ENCODE results near the gene RNF223.

DNA sequence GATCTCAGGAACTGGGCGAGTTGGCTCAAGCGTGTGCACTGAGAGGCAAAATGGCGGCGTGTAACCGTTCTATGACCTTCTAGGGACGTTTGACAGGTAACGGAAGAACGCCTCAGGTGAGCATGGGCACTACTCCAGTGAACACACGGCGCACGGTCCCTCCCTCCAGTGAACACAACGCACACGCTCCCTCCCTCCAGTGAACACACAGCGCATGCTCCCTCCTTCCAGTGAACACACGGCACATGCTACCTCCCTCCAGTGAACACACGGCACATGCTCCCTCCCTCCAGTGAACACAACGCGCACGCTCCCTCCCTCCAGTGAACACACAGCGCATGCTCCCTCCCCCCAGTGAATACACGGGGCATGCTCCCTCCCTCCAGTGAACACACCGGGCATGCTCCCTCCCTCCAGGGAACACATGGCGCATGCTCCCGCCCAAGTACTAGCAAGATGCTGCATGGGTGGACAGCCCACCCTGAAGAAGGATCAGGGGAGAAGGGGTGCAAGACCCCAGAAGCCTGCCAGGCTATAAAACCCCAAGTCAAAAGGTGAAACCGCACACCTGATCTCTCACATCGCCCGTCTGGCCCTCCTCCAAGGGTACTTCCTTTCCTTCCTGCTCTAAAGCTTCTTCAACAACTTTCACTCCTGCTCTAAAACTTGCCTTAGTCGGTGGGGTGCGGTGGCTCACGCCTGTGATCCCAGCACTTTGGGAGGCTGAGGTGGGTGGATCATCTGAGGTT is 38.3 kb upstream of the RNF223 start:
- TF ChIP-seq, protein P1, sequence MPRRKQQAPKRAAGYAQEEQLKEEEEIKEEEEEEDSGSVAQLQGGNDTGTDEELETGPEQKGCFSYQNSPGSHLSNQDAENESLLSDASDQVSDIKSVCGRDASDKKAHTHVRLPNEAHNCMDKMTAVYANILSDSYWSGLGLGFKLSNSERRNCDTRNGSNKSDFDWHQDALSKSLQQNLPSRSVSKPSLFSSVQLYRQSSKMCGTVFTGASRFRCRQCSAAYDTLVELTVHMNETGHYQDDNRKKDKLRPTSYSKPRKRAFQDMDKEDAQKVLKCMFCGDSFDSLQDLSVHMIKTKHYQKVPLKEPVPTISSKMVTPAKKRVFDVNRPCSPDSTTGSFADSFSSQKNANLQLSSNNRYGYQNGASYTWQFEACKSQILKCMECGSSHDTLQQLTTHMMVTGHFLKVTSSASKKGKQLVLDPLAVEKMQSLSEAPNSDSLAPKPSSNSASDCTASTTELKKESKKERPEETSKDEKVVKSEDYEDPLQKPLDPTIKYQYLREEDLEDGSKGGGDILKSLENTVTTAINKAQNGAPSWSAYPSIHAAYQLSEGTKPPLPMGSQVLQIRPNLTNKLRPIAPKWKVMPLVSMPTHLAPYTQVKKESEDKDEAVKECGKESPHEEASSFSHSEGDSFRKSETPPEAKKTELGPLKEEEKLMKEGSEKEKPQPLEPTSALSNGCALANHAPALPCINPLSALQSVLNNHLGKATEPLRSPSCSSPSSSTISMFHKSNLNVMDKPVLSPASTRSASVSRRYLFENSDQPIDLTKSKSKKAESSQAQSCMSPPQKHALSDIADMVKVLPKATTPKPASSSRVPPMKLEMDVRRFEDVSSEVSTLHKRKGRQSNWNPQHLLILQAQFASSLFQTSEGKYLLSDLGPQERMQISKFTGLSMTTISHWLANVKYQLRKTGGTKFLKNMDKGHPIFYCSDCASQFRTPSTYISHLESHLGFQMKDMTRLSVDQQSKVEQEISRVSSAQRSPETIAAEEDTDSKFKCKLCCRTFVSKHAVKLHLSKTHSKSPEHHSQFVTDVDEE (CRISPR knock-in tag; IDR thresholded peaks at IDR 0.05): no peak
- TF ChIP-seq ARNTL (CRISPR knock-in tag; IDR thresholded peaks at IDR 0.05; ENCODE audit: borderline replicate concordance, low read depth) (no peak), ZNF8 (CRISPR knock-in tag; IDR thresholded peaks at IDR 0.05) (no peak), ZNF565 (CRISPR knock-in tag; conservative IDR thresholded peaks at IDR 0.05; ENCODE audit: low read depth) (no peak), POU6F1 (CRISPR knock-in tag; IDR thresholded peaks at IDR 0.05; ENCODE audit: borderline replicate concordance, low read depth) (no peak), GLIS3 (CRISPR knock-in tag; IDR thresholded peaks at IDR 0.05) (no peak), ESRRG (CRISPR knock-in tag; IDR thresholded peaks at IDR 0.05) (no peak)
- TF ChIP-seq, protein P2, sequence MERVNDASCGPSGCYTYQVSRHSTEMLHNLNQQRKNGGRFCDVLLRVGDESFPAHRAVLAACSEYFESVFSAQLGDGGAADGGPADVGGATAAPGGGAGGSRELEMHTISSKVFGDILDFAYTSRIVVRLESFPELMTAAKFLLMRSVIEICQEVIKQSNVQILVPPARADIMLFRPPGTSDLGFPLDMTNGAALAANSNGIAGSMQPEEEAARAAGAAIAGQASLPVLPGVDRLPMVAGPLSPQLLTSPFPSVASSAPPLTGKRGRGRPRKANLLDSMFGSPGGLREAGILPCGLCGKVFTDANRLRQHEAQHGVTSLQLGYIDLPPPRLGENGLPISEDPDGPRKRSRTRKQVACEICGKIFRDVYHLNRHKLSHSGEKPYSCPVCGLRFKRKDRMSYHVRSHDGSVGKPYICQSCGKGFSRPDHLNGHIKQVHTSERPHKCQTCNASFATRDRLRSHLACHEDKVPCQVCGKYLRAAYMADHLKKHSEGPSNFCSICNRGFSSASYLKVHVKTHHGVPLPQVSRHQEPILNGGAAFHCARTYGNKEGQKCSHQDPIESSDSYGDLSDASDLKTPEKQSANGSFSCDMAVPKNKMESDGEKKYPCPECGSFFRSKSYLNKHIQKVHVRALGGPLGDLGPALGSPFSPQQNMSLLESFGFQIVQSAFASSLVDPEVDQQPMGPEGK (CRISPR knock-in tag; IDR thresholded peaks at IDR 0.05; ENCODE audit: borderline replicate concordance): no peak

Data from SK-N-SH treated with all-trans-retinoic acid at 6 μM for 48 hours (cell line).